Tibial nerve (tissue), 4 donors: Measurements from ENCODE around the gene RBCK1. TPM values are rescaled to one million over a fixed set of nuclear protein-coding genes. Genes with fewer than 3 reads are reported as not detected.
"Not testable (repeated sequence)": the region's sequence is repeated elsewhere in the genome, so short reads cannot be mapped to it uniquely, and the experiment has no call there.

Experiments used
- DNase-seq, 2 donors: peaks; one replicate each; pipeline ENCODE4 v3.0.0-alpha.2; 2019; ENCODE audit warnings: low spot score in 2 of 2
- H3K27ac ChIP-seq, 4 donors: fragments of 200-600 bp; sonication (generic) in 3 of 4; one replicate each; pipeline ENCODE4 v1.5.1; 2017 to 2019; ENCODE audit warnings: mild to moderate bottlenecking in 1 of 4
- H3K27me3 ChIP-seq, 2 donors: fragments of 200-600 bp; sonication (generic) in 1 of 2; one replicate each; pipeline versions ENCODE4 v1.5.1 to v1.6.0; 2017 to 2019
- H3K36me3 ChIP-seq, 3 donors: fragments of 200-600 bp; sonication (generic); one replicate each; pipeline ENCODE4 v1.5.1; 2018 to 2019
- H3K4me1 ChIP-seq, 4 donors: fragments of 200-600 bp; sonication (generic) in 3 of 4; one replicate each; pipeline ENCODE4 v1.5.1; 2017 to 2019
- H3K4me3 ChIP-seq, 4 donors: fragments of 200-600 bp; sonication (generic) in 3 of 4; one replicate each; pipeline ENCODE4 v1.5.1; 2017 to 2019; ENCODE audit warnings: mild to moderate bottlenecking in 1 of 4, moderate library complexity in 1 of 4
- H3K9me3 ChIP-seq, 4 donors: fragments of 200-600 bp; sonication (generic) in 3 of 4; one replicate each; pipeline ENCODE4 v1.5.1; 2017 to 2019
- CTCF ChIP-seq, 5 experiments: fragments of 200-600 bp in 3 of 5; fragments of 450-650 bp in 2 of 5; sonication (generic) in 3 of 5; IDR thresholded peaks; one replicate each; pipeline ENCODE4 v1.5.1; 2016 to 2019; ENCODE audit warnings: antibody characterized with exemption in 5 of 5, mild to moderate bottlenecking in 3 of 5, moderate library complexity in 2 of 5
- EP300 ChIP-seq, 2 donors: sonication (generic); formaldehyde crosslinking; IDR thresholded peaks; one replicate each; pipeline ENCODE4 v1.6.1; 2017; ENCODE audit warnings: antibody characterized with exemption in 2 of 2, mild to moderate bottlenecking in 1 of 2
- POLR2A ChIP-seq, 2 donors: fragments of 450-650 bp; IDR thresholded peaks; one replicate each; pipeline ENCODE4 v1.6.1; 2017; ENCODE audit warnings: antibody characterized with exemption in 2 of 2, mild to moderate bottlenecking in 2 of 2, moderate library complexity in 2 of 2
- WGBS, 2 donors: methylation state at CpG; one replicate each; pipeline ENCODE4 v1.1.5; 2018; 5-methylcytosine and 5-hydroxymethylcytosine counted together
- total RNA-seq, 4 donors: library from RNA; depleted of rRNA; stranded (reverse); fragments of >200 nt; gene quantifications; one replicate each; pipeline ENCODE4 v1.1.0, GENCODE V29; 2016

The RBCK1 gene
- total RNA-seq, 4 donors from 2014 or later: 93.5 to 149 (median 118) TPM

GRCh38 chr20:373171-373890 is 34.8 kb upstream of the RBCK1 start:
- 64 to 66% methylated on average over 9 of the region's 9 CpGs for WGBS, 2 donors
- H3K27ac ChIP-seq: no peak overlapping the region

GRCh38 chr20:375265-375889 is 32.7 kb upstream of the RBCK1 start:
- Histone ChIP-seq H3K9me3 (no peaks in the 10 kb centered on the region), H3K36me3 (no peaks in the 10 kb centered on the region), H3K27ac (no peak overlapping the region), H3K27me3 (no peaks in the 10 kb centered on the region), H3K4me3 (no peak overlapping the region), H3K4me1 (peaks cover 0 to 3% (median 0%) of the 10 kb centered on the region in 4 donors)
- DNase-seq: no peak
- WGBS, 2 donors: 78 to 79% methylated on average over 10 of the region's 10 CpGs
- TF ChIP-seq CTCF (IDR thresholded peaks at IDR 0.05): no peak
- no peak for TF ChIP-seq EP300 (IDR thresholded peaks at IDR 0.05)
- TF ChIP-seq POLR2A (IDR thresholded peaks at IDR 0.05): no peak

More at GRCh38 chr20:373171-373890, 34.8 kb upstream of the RBCK1 start:
- no peak for DNase-seq
- H3K4me1 ChIP-seq: peaks cover 0 to 3% (median 0%) of the 10 kb centered on the region in 4 donors
- no peaks in the 10 kb centered on the region for H3K36me3 ChIP-seq
- H3K4me3 ChIP-seq: no peak overlapping the region
- H3K27me3 ChIP-seq: no peaks in the 10 kb centered on the region
- TF ChIP-seq POLR2A (IDR thresholded peaks at IDR 0.05): no peak
- no peak for TF ChIP-seq EP300 (IDR thresholded peaks at IDR 0.05)
- TF ChIP-seq CTCF (IDR thresholded peaks at IDR 0.05): no peak
- H3K9me3 ChIP-seq: no peaks in the 10 kb centered on the region

- H3K27ac ChIP-seq: no peak overlapping the region
- peaks cover 0 to 9% (median 0%) of the 10 kb centered on the region in 4 donors for H3K4me1 ChIP-seq
- no peaks in the 10 kb centered on the region for H3K9me3 ChIP-seq
- peaks cover 0 to 4% of the 10 kb centered on the region in 2 donors for H3K27me3 ChIP-seq
- no peaks in the 10 kb centered on the region for H3K36me3 ChIP-seq
- DNase-seq: no peak
- WGBS, 2 donors: 40 to 42% methylated on average over 2 of the region's 2 CpGs
- H3K4me3 ChIP-seq: no peak overlapping the region
- TF ChIP-seq CTCF (IDR thresholded peaks at IDR 0.05) (no peak), EP300 (IDR thresholded peaks at IDR 0.05) (no peak), POLR2A (IDR thresholded peaks at IDR 0.05) (no peak)
These were observed 32.0 kb upstream of the RBCK1 start for GRCh38 chr20:376089-376488.

- DNase-seq: no peak
- H3K4me1 ChIP-seq: peaks cover 0 to 16% (median 0%) of the 10 kb centered on the region in 4 donors
- no peak overlapping the region for H3K27ac ChIP-seq
- TF ChIP-seq EP300 (IDR thresholded peaks at IDR 0.05): no peak
- TF ChIP-seq POLR2A (IDR thresholded peaks at IDR 0.05): no peak
- no peak for TF ChIP-seq CTCF (IDR thresholded peaks at IDR 0.05)
- H3K4me3 ChIP-seq: no peak overlapping the region
- WGBS, 2 donors: 57 to 60% methylated on average over 2 of the region's 2 CpGs
- no peaks in the 10 kb centered on the region for H3K9me3 ChIP-seq
- peaks cover 0 to 4% of the 10 kb centered on the region in 2 donors for H3K27me3 ChIP-seq
- H3K36me3 ChIP-seq: no peaks in the 10 kb centered on the region
These were observed 31.3 kb upstream of the RBCK1 start for GRCh38 chr20:376750-377149.

GRCh38 chr20:377578-377977 is 30.5 kb upstream of the RBCK1 start:
- H3K36me3 ChIP-seq, H3K4me3 ChIP-seq, H3K9me3 ChIP-seq, H3K27me3 ChIP-seq, DNase-seq, H3K27ac ChIP-seq: not testable (repeated sequence)
- H3K4me1 ChIP-seq: peaks cover 0 to 24% (median 2%) of the 10 kb centered on the region in 4 donors
- WGBS, 2 donors: 84% methylated on average over 12 of the region's 12 CpGs
